Effector memory CD8-positive, alpha-beta T cell (primary cell): ENCODE results near the gene TP73.

Experiments used
- ATAC-seq: fragments of 150-1000 bp; cut with Tn5 transposase; replicated peaks from 2 replicates; pipeline ENCODE4 v1.10.0; 2021; ENCODE audit warnings: mild to moderate bottlenecking, moderate library complexity
- DNase-seq, 3 experiments: peaks; one replicate each; pipeline ENCODE4 v3.0.0; 2021
- H3K27ac Mint-ChIP-seq, 2 donors: one replicate each; pipeline ENCODE4 v1.8.0; 2022; ENCODE audit warnings: mild to moderate bottlenecking in 2 of 2, mixed read lengths in 2 of 2, moderate library complexity in 2 of 2
- H3K27me3 Mint-ChIP-seq, 2 donors: one replicate each; pipeline ENCODE4 v1.8.0; 2022; ENCODE audit warnings: mixed read lengths in 2 of 2
- H3K36me3 Mint-ChIP-seq: one replicate; pipeline ENCODE4 v1.8.0; 2022; ENCODE audit warnings: mild to moderate bottlenecking, moderate library complexity, mixed read lengths; ENCODE audit not compliant: insufficient read depth
- H3K4me1 Mint-ChIP-seq, 2 donors: one replicate each; pipeline ENCODE4 v1.8.0; 2022; ENCODE audit warnings: low read depth in 2 of 2, mixed read lengths in 2 of 2
- H3K4me3 Mint-ChIP-seq, 2 donors: one replicate each; pipeline ENCODE4 v1.8.0; 2022; ENCODE audit warnings: mild to moderate bottlenecking in 2 of 2, mixed read lengths in 2 of 2, moderate library complexity in 2 of 2
- H3K9me3 Mint-ChIP-seq, 2 donors: one replicate each; pipeline ENCODE4 v1.8.0; 2022; ENCODE audit warnings: mixed read lengths in 2 of 2
- total RNA-seq, 9 experiments: gene quantifications; one replicate each; lab custom pipeline; 2026; lab: John Stamatoyannopoulos, UW

Gene TP73
- total RNA-seq = 0 to 1.4 (median 0.20) reads per million in 9 experiments

DNA sequence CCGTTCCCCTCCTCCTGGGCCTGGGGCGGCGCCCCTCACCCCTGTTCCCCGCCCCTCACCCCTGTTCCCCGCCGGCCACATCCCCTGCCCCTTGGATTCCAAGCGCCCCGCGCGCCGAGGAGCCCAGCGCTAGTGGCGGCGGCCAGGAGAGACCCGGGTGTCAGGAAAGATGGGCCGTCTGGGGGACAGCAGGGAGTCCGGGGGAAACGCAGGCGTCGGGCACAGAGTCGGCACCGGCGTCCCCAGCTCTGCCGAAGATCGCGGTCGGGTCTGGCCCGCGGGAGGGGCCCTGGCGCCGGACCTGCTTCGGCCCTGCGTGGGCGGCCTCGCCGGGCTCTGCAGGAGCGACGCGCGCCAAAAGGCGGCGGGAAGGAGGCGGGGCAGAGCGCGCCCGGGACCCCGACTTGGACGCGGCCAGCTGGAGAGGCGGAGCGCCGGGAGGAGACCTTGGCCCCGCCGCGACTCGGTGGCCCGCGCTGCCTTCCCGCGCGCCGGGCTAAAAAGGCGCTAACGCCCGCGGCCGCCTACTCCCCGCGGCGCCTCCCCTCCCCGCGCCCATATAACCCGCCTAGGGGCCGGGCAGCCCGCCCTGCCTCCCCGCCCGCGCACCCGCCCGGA, at the start of gene TP73:
Gene TP73, plus strand, starts transcription at position 587 of the 618 bp plus-strand sequence. CDS start 29,850 bp downstream, outside the sequence.
- no peak within 1 kb of the TSS for H3K27ac Mint-ChIP-seq

DNA sequence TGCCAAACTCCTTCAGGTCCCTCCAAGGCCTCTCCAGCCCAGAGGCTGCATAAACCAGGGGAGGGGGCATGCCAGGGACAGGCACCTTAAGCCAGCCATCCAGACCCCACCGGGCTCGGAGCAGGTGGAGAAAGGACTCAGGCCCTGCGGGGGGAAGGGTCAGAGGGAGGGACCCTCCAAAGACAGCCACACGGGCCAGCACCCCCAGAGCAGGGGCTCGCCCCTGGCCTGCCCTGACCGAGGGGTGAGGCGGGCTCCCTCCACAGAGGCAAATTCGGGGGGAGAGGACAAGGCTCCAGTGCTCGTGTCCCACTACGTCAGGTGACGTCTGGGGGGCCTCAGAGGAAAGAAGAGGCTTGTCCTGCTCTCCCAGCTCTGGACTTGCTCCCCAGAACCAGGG, 49.2 kb upstream of the TP73 start:
- ATAC-seq = no peak
- Mint-ChIP-seq H3K9me3 (no peaks in the 10 kb centered on the region), H3K4me1 (peaks cover 6 to 8% of the 10 kb centered on the region in 2 donors), H3K4me3 (no peak overlapping the region), H3K27ac (no peak overlapping the region), H3K36me3 (no peaks in the 10 kb centered on the region), H3K27me3 (no peaks in the 10 kb centered on the region)
- DNase-seq = no peak

More for the DNA sequence above, at the start of gene TP73:
- ATAC-seq (no peak), DNase-seq (no peak)
- Mint-ChIP-seq H3K4me1 (peaks cover 16 to 29% of the 10 kb centered on the region in 2 donors), H3K9me3 (no peaks in the 10 kb centered on the region), H3K27me3 (peaks cover 37 to 52% of the 10 kb centered on the region in 2 donors), H3K36me3 (peaks cover 9% of the 10 kb centered on the region), H3K4me3 (peak within 1 kb of the TSS; percentile 66 to 75)

DNA sequence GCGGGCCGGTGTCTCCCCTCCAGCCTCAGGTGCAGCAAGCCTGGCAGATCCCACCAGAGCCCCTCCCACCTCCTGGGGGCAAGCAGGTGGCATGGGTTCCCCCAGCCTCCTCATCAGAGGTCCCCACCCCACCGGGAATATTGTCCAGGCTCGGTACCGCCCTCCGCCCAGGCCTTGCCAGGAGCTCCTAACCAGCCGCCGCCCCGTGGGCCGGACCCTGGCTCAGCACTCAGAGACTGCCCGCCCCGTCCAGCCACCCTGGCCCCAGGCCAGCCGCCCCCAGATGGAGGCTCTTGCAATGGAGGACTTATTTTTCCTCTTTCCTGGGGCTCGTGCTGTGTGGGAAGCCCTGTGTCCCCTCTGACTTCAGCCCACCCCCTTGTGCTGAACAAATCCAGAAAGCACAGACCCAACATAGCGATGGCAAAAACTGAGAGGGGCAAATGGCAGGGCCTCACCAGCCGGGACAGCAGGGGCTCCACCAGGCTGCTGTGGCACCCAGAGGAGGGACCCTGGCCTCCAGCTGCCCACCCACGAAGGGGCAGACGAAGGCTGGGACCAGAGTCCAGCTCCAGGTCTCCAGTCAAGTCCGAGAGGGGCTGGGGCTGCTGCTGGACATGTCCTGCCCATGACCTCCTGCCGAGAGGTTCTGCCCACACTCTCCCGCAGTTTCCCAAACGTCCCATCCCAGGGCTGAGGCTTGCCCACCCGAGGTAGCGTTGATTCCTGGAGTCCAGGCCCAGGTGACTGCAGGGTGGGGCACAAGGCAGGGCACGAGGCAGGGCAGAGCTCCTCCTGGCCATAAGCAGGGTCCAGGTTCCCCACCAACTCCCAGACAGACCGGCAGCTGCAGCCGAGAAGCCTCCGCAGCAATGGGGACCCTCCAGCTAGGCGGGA, 48.5 kb upstream of the TP73 start:
- H3K27me3 Mint-ChIP-seq = no peaks in the 10 kb centered on the region
- H3K9me3 Mint-ChIP-seq = no peaks in the 10 kb centered on the region
- H3K4me1 Mint-ChIP-seq = peaks cover 3 to 4% of the 10 kb centered on the region in 2 donors
- H3K27ac Mint-ChIP-seq = no peak overlapping the region
- no peak for ATAC-seq
- H3K4me3 Mint-ChIP-seq = no peak overlapping the region
- no peak for DNase-seq
- H3K36me3 Mint-ChIP-seq = no peaks in the 10 kb centered on the region

DNA sequence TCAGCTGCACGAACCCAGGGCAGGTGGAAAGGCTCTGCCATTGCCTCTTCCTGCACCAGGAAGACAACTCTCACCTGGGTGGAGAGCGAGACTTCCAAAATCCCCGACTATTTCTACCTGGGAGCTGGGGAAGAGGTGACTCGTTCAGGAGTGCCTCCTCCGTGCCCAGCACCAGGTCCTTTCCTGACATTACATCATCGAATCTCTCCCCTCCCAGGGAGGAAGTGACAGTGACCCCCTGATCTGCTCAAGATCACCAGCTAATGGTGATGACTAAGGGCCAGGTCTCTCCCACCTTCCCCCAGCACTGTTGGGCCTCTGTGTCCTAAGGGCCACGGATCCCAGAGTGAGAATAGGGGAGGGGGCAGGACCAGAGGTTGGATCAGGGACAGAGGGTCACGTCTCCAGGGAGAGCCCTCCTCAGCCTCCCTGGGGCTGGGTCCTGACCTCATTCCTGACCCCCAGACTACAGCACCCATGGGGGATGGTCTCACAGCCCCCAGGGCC, 47.8 kb upstream of the TP73 start:
- Mint-ChIP-seq H3K27me3 (no peaks in the 10 kb centered on the region), H3K4me3 (no peak overlapping the region), H3K27ac (no peak overlapping the region), H3K4me1 (no peaks in the 10 kb centered on the region), H3K36me3 (no peaks in the 10 kb centered on the region), H3K9me3 (no peaks in the 10 kb centered on the region)
- DNase-seq (no peak), ATAC-seq (no peak)

GRCh38 chr1:3604997-3605823, 47.1 kb upstream of the TP73 start:
- Mint-ChIP-seq H3K36me3 (no peaks in the 10 kb centered on the region), H3K9me3 (no peaks in the 10 kb centered on the region), H3K4me1 (no peaks in the 10 kb centered on the region), H3K4me3 (no peak overlapping the region), H3K27me3 (no peaks in the 10 kb centered on the region), H3K27ac (no peak overlapping the region)
- ATAC-seq (no peak), DNase-seq (no peak)

DNA sequence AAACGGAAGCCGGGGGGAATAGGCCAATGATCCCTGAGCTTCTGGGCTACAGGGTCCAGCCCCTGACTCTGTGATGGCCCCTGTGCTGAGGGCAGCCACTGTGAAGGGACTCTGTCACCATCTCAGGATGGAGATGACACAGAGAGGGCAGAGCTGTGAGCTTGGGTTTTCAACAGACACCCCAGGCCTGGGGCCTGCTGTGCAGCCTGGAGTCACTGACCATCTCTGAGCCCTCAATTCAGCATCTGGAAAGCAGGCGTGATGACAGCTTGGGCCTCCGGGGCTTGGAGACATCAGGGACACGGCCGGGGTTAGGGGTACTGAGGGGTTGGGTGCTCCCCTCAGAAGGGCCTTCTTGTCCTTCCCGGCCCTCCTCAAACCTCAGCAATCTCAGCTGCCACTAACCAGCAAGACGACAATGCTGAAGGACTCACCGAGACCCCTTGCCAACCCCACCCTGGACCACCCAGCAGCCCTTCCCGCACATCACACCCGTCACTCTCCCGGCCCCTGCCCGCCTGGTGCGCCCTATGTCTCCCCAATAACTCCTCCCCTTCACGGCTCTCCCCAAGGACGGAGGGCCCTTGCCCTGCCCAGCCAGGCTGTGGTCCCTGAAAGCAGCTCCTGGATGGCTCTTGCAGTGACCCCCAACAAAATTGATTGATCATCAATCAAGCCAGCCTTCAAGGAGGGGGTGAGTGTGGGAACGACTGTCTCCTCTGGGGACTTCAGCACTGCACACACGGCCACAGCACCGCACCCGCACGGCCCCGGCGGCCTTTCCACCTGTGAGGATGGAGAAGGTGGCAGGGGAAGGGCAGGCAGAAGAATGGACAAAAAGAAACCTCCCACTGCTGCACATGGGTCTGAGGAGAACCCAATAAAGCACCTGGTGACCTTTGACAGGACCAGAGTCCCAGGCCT, 45.3 kb upstream of the TP73 start:
- no peak overlapping the region for H3K4me3 Mint-ChIP-seq
- no peaks in the 10 kb centered on the region for H3K36me3 Mint-ChIP-seq
- ATAC-seq (no peak), DNase-seq (no peak)
- H3K4me1 Mint-ChIP-seq = peaks cover 7 to 9% of the 10 kb centered on the region in 2 donors
- H3K27ac Mint-ChIP-seq = no peak overlapping the region
- H3K27me3 Mint-ChIP-seq = peaks cover 0 to 6% of the 10 kb centered on the region in 2 donors
- H3K9me3 Mint-ChIP-seq = no peaks in the 10 kb centered on the region

DNA sequence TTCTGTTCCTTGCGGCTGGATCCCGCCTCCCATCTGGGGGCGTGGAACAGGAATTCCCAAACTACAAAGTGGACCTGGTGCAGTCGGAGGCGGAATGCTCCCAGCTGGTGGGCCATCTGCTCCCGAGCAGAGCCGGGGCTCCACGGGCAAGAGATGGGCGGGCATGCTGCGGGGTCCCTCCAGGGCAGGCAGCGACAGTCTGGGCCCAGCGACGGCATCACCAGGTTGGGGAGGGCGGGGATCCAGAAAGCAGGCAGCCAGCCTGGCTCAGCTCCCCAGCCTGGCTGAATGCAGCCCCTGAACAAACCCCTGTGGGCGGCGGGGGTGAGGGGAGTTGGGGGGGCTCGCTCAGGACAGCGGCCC, 44.6 kb upstream of the TP73 start:
- no peak for DNase-seq
- H3K4me3 Mint-ChIP-seq = no peak overlapping the region
- H3K27me3 Mint-ChIP-seq = peaks cover 0 to 9% of the 10 kb centered on the region in 2 donors
- no peaks in the 10 kb centered on the region for H3K9me3 Mint-ChIP-seq
- H3K36me3 Mint-ChIP-seq = no peaks in the 10 kb centered on the region
- peaks cover 7 to 9% of the 10 kb centered on the region in 2 donors for H3K4me1 Mint-ChIP-seq
- H3K27ac Mint-ChIP-seq = no peak overlapping the region
- no peak for ATAC-seq

DNA sequence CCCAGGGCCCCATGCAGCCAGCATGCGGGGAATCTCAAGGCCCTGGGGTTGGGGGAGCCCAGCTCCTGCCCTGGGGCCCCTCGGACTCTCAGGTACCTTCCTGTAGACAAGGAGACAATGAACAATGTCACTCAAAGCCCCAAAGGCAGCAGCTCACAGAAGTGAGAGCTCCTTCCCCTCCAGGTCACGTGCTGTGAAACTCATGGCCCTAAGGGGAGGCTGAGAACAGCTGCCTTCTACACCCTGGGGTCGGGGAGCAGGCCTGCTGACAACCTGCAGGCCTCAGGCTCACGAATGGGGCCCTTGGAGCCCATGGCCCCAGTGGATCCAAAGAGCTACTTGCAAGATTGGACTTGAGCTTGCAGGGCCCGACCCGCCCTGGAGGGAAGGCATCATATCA, 44.2 kb upstream of the TP73 start:
- no peak overlapping the region for H3K27ac Mint-ChIP-seq
- H3K4me1 Mint-ChIP-seq = peaks cover 7 to 9% of the 10 kb centered on the region in 2 donors
- H3K36me3 Mint-ChIP-seq = no peaks in the 10 kb centered on the region
- no peaks in the 10 kb centered on the region for H3K9me3 Mint-ChIP-seq
- DNase-seq = no peak
- no peak for ATAC-seq
- H3K4me3 Mint-ChIP-seq = no peak overlapping the region
- H3K27me3 Mint-ChIP-seq = peaks cover 0 to 9% of the 10 kb centered on the region in 2 donors

GRCh38 chr1:3609016-3609768, 43.1 kb upstream of the TP73 start:
- H3K27me3 Mint-ChIP-seq = peaks cover 0 to 9% of the 10 kb centered on the region in 2 donors
- H3K27ac Mint-ChIP-seq = no peak overlapping the region
- H3K4me3 Mint-ChIP-seq = no peak overlapping the region
- ATAC-seq (no peak), DNase-seq (no peak)
- peaks cover 7 to 9% of the 10 kb centered on the region in 2 donors for H3K4me1 Mint-ChIP-seq
- no peaks in the 10 kb centered on the region for H3K9me3 Mint-ChIP-seq
- no peaks in the 10 kb centered on the region for H3K36me3 Mint-ChIP-seq

GRCh38 chr1:3609769-3610526, 42.4 kb upstream of the TP73 start:
- peak overlapping the region in 1 of 2 donors; percentile 60 for H3K4me3 Mint-ChIP-seq
- DNase-seq (no peak), ATAC-seq (no peak)
- H3K27me3 Mint-ChIP-seq = peaks cover 5 to 14% of the 10 kb centered on the region in 2 donors
- no peaks in the 10 kb centered on the region for H3K9me3 Mint-ChIP-seq
- no peak overlapping the region for H3K27ac Mint-ChIP-seq
- peaks cover 7 to 9% of the 10 kb centered on the region in 2 donors for H3K4me1 Mint-ChIP-seq
- no peaks in the 10 kb centered on the region for H3K36me3 Mint-ChIP-seq

DNA sequence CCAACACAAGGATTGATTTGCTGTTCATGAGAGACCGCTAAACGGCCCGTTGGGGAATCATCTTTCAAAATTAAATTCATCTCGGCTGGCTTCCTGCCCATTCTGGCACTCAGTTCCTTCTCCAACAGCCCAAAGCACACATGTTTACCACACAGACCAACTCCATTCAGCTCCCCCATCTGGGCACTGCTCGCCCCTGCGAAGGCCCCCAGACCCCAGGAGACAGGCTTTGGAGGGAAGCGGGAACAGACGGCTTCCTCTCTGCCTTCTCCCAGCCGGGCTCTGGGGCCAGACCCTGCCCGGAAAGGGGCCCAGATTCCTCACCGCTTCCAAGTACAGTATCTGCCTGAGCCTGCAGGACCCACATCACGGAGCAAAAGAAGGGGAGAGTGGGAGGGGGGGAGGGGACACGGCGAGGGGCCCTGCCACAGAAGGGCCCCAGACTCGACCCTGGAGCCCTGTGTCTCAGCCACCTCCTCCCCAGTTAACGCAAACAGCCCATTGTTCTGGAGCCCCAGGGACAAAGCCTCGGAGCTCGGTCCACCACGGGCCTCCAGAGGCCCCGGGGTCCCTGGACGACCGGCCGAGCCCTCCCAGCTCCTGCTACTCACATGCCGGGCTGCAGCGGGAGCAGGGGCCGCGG, 41.7 kb upstream of the TP73 start:
- Mint-ChIP-seq H3K4me1 (peaks cover 7 to 9% of the 10 kb centered on the region in 2 donors), H3K4me3 (peak overlapping the region; percentile 60 to 80), H3K9me3 (no peaks in the 10 kb centered on the region), H3K27me3 (peaks cover 7 to 21% of the 10 kb centered on the region in 2 donors), H3K27ac (no peak overlapping the region), H3K36me3 (no peaks in the 10 kb centered on the region)
- DNase-seq = no peak
- ATAC-seq = no peak
